ENCODE data around the gene EVA1B.

EVA1B gene

DNA sequence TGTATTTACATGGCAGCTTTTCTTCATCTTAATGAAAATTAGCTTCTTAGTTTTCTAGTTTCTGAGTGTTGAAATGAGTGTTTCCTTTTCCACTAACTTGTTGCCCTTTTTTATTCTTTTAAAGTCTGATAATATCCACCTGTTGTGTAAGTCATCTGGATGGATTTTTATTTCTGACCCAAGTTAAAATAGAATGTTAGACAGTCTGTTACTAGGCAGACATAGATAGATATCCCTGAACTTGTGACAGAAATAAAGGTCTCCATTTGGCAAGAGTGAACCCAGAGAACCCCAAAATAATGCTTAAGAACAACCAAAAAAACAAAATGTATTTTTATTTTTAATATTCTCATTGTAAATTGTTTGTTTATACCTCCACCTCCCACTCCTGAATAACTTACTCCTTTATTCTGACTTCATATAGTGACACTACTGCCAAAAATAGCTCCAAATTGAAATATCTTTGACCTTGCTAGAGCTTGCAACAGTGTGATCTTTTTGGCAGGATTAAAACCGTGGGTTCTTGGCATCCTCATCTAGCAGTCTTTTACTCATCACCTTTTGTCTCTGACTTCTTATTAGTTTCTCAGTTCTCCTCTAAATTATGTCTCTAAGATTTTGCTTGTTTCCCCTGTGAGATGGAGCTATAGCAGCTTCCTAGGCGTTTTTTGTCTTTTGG is 44.2 kb downstream of the EVA1B start:
- TF ChIP-seq, protein P1, sequence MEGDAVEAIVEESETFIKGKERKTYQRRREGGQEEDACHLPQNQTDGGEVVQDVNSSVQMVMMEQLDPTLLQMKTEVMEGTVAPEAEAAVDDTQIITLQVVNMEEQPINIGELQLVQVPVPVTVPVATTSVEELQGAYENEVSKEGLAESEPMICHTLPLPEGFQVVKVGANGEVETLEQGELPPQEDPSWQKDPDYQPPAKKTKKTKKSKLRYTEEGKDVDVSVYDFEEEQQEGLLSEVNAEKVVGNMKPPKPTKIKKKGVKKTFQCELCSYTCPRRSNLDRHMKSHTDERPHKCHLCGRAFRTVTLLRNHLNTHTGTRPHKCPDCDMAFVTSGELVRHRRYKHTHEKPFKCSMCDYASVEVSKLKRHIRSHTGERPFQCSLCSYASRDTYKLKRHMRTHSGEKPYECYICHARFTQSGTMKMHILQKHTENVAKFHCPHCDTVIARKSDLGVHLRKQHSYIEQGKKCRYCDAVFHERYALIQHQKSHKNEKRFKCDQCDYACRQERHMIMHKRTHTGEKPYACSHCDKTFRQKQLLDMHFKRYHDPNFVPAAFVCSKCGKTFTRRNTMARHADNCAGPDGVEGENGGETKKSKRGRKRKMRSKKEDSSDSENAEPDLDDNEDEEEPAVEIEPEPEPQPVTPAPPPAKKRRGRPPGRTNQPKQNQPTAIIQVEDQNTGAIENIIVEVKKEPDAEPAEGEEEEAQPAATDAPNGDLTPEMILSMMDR (IDR thresholded peaks at IDR 0.05; ENCODE audit: extremely low read depth, missing control alignments), result no peak
- DNase-seq (ENCODE audit: low spot score), result no peak

DNA sequence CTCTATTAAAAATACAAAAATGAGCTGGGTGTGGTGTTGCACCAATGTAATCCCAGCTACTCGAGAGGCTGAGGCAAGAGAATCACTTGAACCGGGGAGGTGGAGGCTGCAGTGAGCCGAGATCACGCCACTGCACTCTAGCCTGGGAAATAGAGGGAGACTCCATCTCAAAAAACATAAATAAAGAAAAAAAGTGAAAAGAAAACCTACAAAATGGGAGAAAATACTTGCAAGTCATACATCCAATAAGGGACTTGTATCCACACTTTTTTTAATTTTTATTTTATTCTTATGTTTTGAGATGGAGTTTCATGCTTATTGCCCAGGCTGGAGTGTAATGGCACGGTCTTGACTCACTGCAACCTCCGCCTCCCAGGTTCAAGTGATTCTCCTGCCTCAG is 46.8 kb downstream of the EVA1B start:
- TF ChIP-seq, protein P1 (IDR thresholded peaks at IDR 0.05; ENCODE audit: extremely low read depth, missing control alignments), result no peak

DNA sequence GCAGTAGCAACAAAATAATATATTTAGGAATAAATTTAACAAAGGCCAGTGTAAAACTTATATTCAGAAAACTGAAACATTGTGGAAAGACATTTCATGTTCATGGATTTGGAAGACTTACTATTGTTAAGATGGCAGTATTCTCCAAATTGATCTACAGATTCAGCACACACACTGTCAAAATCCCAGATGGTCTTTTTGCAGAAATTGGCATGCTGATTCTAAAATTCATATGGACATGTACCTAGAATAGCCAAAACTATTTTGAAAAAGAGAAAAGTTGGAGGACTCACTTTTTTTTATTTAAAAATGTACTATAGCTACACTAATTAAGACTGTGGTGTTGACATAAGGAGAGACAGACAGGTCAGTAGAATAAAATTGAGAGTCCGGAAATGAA is 49.2 kb downstream of the EVA1B start:
- DNase-seq (ENCODE audit: low spot score), result no peak
- TF ChIP-seq, protein P1 (IDR thresholded peaks at IDR 0.05; ENCODE audit: extremely low read depth, missing control alignments), result no peak

More for the DNA sequence above, 46.8 kb downstream of the EVA1B start:
- no peak for DNase-seq (ENCODE audit: low spot score)

DNA sequence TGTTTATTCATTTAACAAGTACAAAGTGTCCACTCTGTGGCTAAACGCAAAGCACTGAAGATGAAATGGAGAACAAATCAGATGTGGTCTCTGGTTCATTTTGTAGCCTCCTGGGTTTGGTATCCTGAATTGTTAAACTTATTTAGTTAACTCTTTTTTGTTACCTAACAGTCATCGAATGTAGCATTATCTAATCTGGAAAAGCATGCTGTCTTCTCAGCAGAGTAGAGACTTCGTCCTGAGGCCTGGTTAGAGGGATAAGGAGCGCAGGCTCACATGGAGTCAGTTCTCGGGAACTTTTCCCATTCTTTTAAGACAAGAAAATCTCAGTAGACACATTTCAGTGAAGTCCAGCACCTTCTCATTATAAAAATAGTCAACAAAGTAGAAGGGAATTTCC is 50.4 kb downstream of the EVA1B start:
- TF ChIP-seq, protein P1 (IDR thresholded peaks at IDR 0.05; ENCODE audit: extremely low read depth, missing control alignments), result no peak

More for the DNA sequence above, 50.4 kb downstream of the EVA1B start:
- DNase-seq (ENCODE audit: low spot score), result no peak
